ENCODE measurements around the gene ATP2B2.

Gene ATP2B2

GRCh38 chr3:10274601-10275000, 230.8 kb downstream of the ATP2B2 start:
- no peak for TF ChIP-seq Cebpa-rat (IDR thresholded peaks at IDR 0.05)
- H3K27ac ChIP-seq = no peak overlapping the region; a peak in 1 of 22 replicates
- peaks cover 38 to 49% (median 43%) of the 10 kb centered on the region in 10 experiments for H3K4me1 ChIP-seq
- H3K36me3 ChIP-seq = peaks cover 84 to 100% (median 98%) of the 10 kb centered on the region in 11 experiments
- H3K9ac ChIP-seq = no peak overlapping the region
- H3K27me3 ChIP-seq = no peaks in the 10 kb centered on the region
- H3K4me3 ChIP-seq = no peak overlapping the region
- H3K9me3 ChIP-seq (replicated peaks in 1 of 11) = no peaks in the 10 kb centered on the region
- H4K20me1 ChIP-seq = peaks cover 92 to 100% (median 96%) of the 10 kb centered on the region in 11 experiments
- H3K4me2 ChIP-seq = peak overlapping the region; percentile 58 to 85 (median 75); a peak in 19 of 22 replicates

Measured in BLaER1 treated with 17β-estradiol and CSF1 and Interleukin-3, amounts not matched to agents 10 nM and 100 nM (cell line).